ENCODE measurements around the gene DCX. TPM values are rescaled to one million over a fixed set of nuclear protein-coding genes. Genes with fewer than 3 reads are reported as not detected.

DCX gene
- total RNA-seq, 5 donors from 2014 or later (not counting 1 experiment from before 2014, with no cell fraction given): not detected

GRCh38 chrX:111395149-111395548, 16.8 kb downstream of the DCX start:
- Histone ChIP-seq H3K36me3 (ENCODE audit: control insufficient read depth in 2 of 2, extremely low read depth in 1 of 2, insufficient read depth in 1 of 2, low read length in 1 of 2) (no peaks in the 10 kb centered on the region), H3K4me3 (ENCODE audit: control insufficient read depth in 1 of 2, extremely low read depth in 1 of 2, low read length in 1 of 2) (no peak overlapping the region), H3K27ac (ENCODE audit: low read length) (no peak overlapping the region), H3K9me3 (no peaks in the 10 kb centered on the region), H3K4me1 (ENCODE audit: control insufficient read depth in 1 of 2, extremely low read depth in 1 of 2, insufficient read depth in 2 of 2, low read length in 2 of 2) (no peaks in the 10 kb centered on the region), H3K27me3 (replicated peaks in 1 of 2; ENCODE audit: control insufficient read depth in 2 of 2, extremely low read depth in 1 of 2, insufficient read depth in 2 of 2, low read length in 1 of 2) (no peaks in the 10 kb centered on the region)
- Mint-ChIP-seq H3K36me3 (no peaks in the 10 kb centered on the region), H3K27ac (no peak overlapping the region), H3K9me3 (no peaks in the 10 kb centered on the region), H3K27me3 (peaks cover 0 to 18% of the 10 kb centered on the region in 2 donors), H3K4me3 (no peak overlapping the region), H3K4me1 (no peaks in the 10 kb centered on the region)
- CTCF ChIA-PET: no interaction called here
- DNase-seq: no peak
- no peak for ATAC-seq (replicated peaks in 1 of 4)
- no CpG with 5 or more reads among the region's 2 CpGs for WGBS (ENCODE audit: insufficient coverage)
- POLR2A ChIA-PET: no interaction called here

GRCh38 chrX:111394569-111394968, 17.4 kb downstream of the DCX start:
- H3K9me3 ChIP-seq: no peaks in the 10 kb centered on the region
- CTCF ChIA-PET: no interaction called here
- Mint-ChIP-seq H3K36me3 (no peaks in the 10 kb centered on the region), H3K27me3 (peaks cover 0 to 17% of the 10 kb centered on the region in 2 donors), H3K9me3 (no peaks in the 10 kb centered on the region), H3K27ac (no peak overlapping the region), H3K4me3 (no peak overlapping the region), H3K4me1 (no peaks in the 10 kb centered on the region)
- no peak for DNase-seq
- H3K27ac ChIP-seq (ENCODE audit: low read length): no peak overlapping the region
- no peaks in the 10 kb centered on the region for H3K4me1 ChIP-seq (ENCODE audit: control insufficient read depth in 1 of 2, extremely low read depth in 1 of 2, insufficient read depth in 2 of 2, low read length in 2 of 2)
- ATAC-seq (replicated peaks in 1 of 4): no peak
- no peaks in the 10 kb centered on the region for H3K27me3 ChIP-seq (replicated peaks in 1 of 2; ENCODE audit: control insufficient read depth in 2 of 2, extremely low read depth in 1 of 2, insufficient read depth in 2 of 2, low read length in 1 of 2)
- no peaks in the 10 kb centered on the region for H3K36me3 ChIP-seq (ENCODE audit: control insufficient read depth in 2 of 2, extremely low read depth in 1 of 2, insufficient read depth in 1 of 2, low read length in 1 of 2)
- POLR2A ChIA-PET: no interaction called here
- WGBS (ENCODE audit: insufficient coverage): no CpG with 5 or more reads among the region's 1 CpG
- H3K4me3 ChIP-seq (ENCODE audit: control insufficient read depth in 1 of 2, extremely low read depth in 1 of 2, low read length in 1 of 2): no peak overlapping the region

DNA sequence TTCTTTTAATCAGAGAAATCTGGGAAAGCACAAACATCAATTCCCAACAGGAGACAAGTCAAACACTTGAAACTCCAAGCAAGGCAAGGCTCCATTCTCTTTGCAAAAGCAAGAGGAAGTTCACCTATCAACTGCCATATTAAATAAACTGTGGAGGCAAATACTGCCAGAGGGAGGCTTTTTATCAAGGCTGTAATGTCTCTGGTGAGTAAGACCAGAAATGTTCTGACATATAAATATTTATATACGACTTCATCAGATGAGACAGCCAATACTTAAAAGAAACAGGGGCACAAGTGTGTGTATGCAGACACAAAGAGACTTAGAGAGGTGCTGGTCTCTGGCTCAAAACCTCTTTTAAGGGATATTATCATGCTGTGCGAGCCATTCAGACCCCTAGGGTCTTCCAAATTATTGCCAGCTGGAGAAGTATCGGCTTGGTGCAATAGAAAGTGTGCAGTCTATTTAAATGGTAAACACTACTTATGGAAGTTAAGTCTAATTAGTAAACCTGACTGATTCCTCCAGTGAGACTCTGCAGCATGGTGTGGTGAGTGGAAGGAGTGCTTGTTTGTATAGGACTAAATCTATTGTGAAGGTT, 24.4 kb downstream of the DCX start:
- Mint-ChIP-seq H3K27me3 (peaks cover 0 to 22% of the 10 kb centered on the region in 2 donors), H3K9me3 (no peaks in the 10 kb centered on the region), H3K36me3 (no peaks in the 10 kb centered on the region), H3K4me1 (no peaks in the 10 kb centered on the region), H3K4me3 (no peak overlapping the region), H3K27ac (no peak overlapping the region)
- DNase-seq: no peak
- ChIA-PET CTCF (no interaction called here), POLR2A (no interaction called here)
- H3K36me3 ChIP-seq (ENCODE audit: control insufficient read depth in 2 of 2, extremely low read depth in 1 of 2, insufficient read depth in 1 of 2, low read length in 1 of 2): no peaks in the 10 kb centered on the region
- no peak overlapping the region for H3K27ac ChIP-seq (ENCODE audit: low read length)
- WGBS (ENCODE audit: insufficient coverage): no CpG with 5 or more reads among the region's 3 CpGs
- no peaks in the 10 kb centered on the region for H3K27me3 ChIP-seq (replicated peaks in 1 of 2; ENCODE audit: control insufficient read depth in 2 of 2, extremely low read depth in 1 of 2, insufficient read depth in 2 of 2, low read length in 1 of 2)
- no peak for ATAC-seq (replicated peaks in 1 of 4)
- H3K9me3 ChIP-seq: no peaks in the 10 kb centered on the region
- H3K4me1 ChIP-seq (ENCODE audit: control insufficient read depth in 1 of 2, extremely low read depth in 1 of 2, insufficient read depth in 2 of 2, low read length in 2 of 2): no peaks in the 10 kb centered on the region
- no peak overlapping the region for H3K4me3 ChIP-seq (ENCODE audit: control insufficient read depth in 1 of 2, extremely low read depth in 1 of 2, low read length in 1 of 2)

DNA sequence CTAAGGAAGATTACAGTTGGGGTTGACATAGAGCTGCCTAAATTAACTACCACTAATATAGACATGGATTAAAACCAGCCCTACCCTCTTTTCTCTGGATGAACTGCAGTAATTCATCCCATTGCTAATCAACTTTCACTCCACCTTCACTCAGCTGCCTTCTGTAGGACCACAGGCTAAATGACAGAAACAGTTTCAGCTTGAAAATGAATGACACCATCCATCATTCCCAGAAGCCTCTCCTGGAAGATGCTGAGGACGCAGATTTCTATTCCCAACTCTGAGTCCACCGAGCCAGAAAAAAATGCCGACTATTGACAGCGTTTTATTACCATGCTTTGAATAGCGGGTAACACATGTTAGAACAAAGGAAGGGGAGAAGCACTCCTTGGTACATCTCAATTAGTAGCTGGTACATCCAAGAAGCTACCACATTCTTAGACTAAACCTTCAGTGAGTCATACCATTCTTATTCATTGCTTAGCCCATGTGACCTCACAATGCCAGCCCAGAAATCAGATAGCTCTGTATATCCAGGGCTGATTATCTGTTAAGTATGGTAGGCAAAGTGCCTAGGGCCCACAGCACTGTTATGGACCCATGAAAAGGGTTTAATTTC, 25.3 kb downstream of the DCX start:
- H3K27ac Mint-ChIP-seq: no peak overlapping the region
- H3K9me3 Mint-ChIP-seq: no peaks in the 10 kb centered on the region
- Histone ChIP-seq H3K4me3 (ENCODE audit: control insufficient read depth in 1 of 2, extremely low read depth in 1 of 2, low read length in 1 of 2) (no peak overlapping the region), H3K9me3 (no peaks in the 10 kb centered on the region), H3K27me3 (replicated peaks in 1 of 2; ENCODE audit: control insufficient read depth in 2 of 2, extremely low read depth in 1 of 2, insufficient read depth in 2 of 2, low read length in 1 of 2) (no peaks in the 10 kb centered on the region), H3K36me3 (ENCODE audit: control insufficient read depth in 2 of 2, extremely low read depth in 1 of 2, insufficient read depth in 1 of 2, low read length in 1 of 2) (no peaks in the 10 kb centered on the region), H3K4me1 (ENCODE audit: control insufficient read depth in 1 of 2, extremely low read depth in 1 of 2, insufficient read depth in 2 of 2, low read length in 2 of 2) (no peaks in the 10 kb centered on the region), H3K27ac (ENCODE audit: low read length) (no peak overlapping the region)
- H3K36me3 Mint-ChIP-seq: no peaks in the 10 kb centered on the region
- peaks cover 0 to 26% of the 10 kb centered on the region in 2 donors for H3K27me3 Mint-ChIP-seq
- ATAC-seq (replicated peaks in 1 of 4) (no peak), DNase-seq (no peak)
- CTCF ChIA-PET: no interaction called here
- H3K4me1 Mint-ChIP-seq: no peaks in the 10 kb centered on the region
- H3K4me3 Mint-ChIP-seq: no peak overlapping the region
- POLR2A ChIA-PET: no interaction called here
- WGBS (ENCODE audit: insufficient coverage): no CpG with 5 or more reads among the region's 5 CpGs

DNA sequence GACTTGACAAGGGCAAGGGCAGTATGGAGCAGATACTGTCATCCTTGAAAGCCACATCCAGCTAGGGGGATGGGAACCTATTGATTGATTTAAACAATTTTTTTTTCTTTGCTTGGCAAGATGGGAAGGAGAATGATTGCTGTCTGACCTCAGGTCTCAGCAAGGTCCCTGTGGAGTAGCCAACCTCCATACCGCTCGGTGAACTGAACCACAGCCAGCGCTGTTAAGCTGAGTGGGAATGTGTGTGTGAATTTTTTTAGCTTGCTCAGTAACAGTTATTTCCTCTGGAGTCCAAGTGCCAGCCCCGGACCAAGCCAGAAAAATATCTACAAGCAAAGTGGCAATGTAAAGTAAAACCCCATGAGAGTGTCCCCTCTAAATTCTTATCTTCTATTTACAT, 25.9 kb downstream of the DCX start:
- no peak for ATAC-seq (replicated peaks in 1 of 4)
- Histone ChIP-seq H3K27me3 (replicated peaks in 1 of 2; ENCODE audit: control insufficient read depth in 2 of 2, extremely low read depth in 1 of 2, insufficient read depth in 2 of 2, low read length in 1 of 2) (no peaks in the 10 kb centered on the region), H3K27ac (ENCODE audit: low read length) (no peak overlapping the region), H3K9me3 (no peaks in the 10 kb centered on the region), H3K4me1 (ENCODE audit: control insufficient read depth in 1 of 2, extremely low read depth in 1 of 2, insufficient read depth in 2 of 2, low read length in 2 of 2) (no peaks in the 10 kb centered on the region), H3K4me3 (ENCODE audit: control insufficient read depth in 1 of 2, extremely low read depth in 1 of 2, low read length in 1 of 2) (no peak overlapping the region), H3K36me3 (ENCODE audit: control insufficient read depth in 2 of 2, extremely low read depth in 1 of 2, insufficient read depth in 1 of 2, low read length in 1 of 2) (no peaks in the 10 kb centered on the region)
- CTCF ChIA-PET: no interaction called here
- Mint-ChIP-seq H3K4me1 (no peaks in the 10 kb centered on the region), H3K9me3 (no peaks in the 10 kb centered on the region), H3K36me3 (no peaks in the 10 kb centered on the region), H3K27ac (no peak overlapping the region), H3K27me3 (peaks cover 0 to 26% of the 10 kb centered on the region in 2 donors), H3K4me3 (no peak overlapping the region)
- no peak for DNase-seq
- WGBS (ENCODE audit: insufficient coverage): no CpG with 5 or more reads among the region's 4 CpGs
- POLR2A ChIA-PET: no interaction called here

- no peak overlapping the region for H3K27ac Mint-ChIP-seq
- no peaks in the 10 kb centered on the region for H3K36me3 Mint-ChIP-seq
- no peaks in the 10 kb centered on the region for H3K9me3 ChIP-seq
- H3K4me3 ChIP-seq (ENCODE audit: control insufficient read depth in 1 of 2, extremely low read depth in 1 of 2, low read length in 1 of 2): no peak overlapping the region
- CTCF ChIA-PET: no interaction called here
- ATAC-seq (replicated peaks in 1 of 4): no peak
- H3K27me3 ChIP-seq (replicated peaks in 1 of 2; ENCODE audit: control insufficient read depth in 2 of 2, extremely low read depth in 1 of 2, insufficient read depth in 2 of 2, low read length in 1 of 2): no peaks in the 10 kb centered on the region
- no peak overlapping the region for H3K4me3 Mint-ChIP-seq
- no peaks in the 10 kb centered on the region for H3K4me1 ChIP-seq (ENCODE audit: control insufficient read depth in 1 of 2, extremely low read depth in 1 of 2, insufficient read depth in 2 of 2, low read length in 2 of 2)
- no peak overlapping the region for H3K27ac ChIP-seq (ENCODE audit: low read length)
- DNase-seq: no peak
- POLR2A ChIA-PET: no interaction called here
- no peaks in the 10 kb centered on the region for H3K36me3 ChIP-seq (ENCODE audit: control insufficient read depth in 2 of 2, extremely low read depth in 1 of 2, insufficient read depth in 1 of 2, low read length in 1 of 2)
- peaks cover 0 to 38% of the 10 kb centered on the region in 2 donors for H3K27me3 Mint-ChIP-seq
- H3K9me3 Mint-ChIP-seq: no peaks in the 10 kb centered on the region
- no peaks in the 10 kb centered on the region for H3K4me1 Mint-ChIP-seq
These were observed 29.7 kb downstream of the DCX start for GRCh38 chrX:111382277-111382676.

All from T-cell (primary cell).